PC-3 (cell line): ENCODE measurements around the gene TH. TPM values are rescaled to one million over a fixed set of nuclear protein-coding genes. Genes with fewer than 3 reads are reported as not detected.

ENCODE experiments used
- ATAC-seq: fragments of 200-7000 bp; cut with Tn5 transposase; 2 replicates; pipeline ENCODE4 v1.9.1; 2020; ENCODE audit warnings: mild to moderate bottlenecking, moderate library complexity
- BruUV-seq: library from RNA; stranded (reverse); fragments of 400-500 nt; replicated peaks from 2 replicates; lab custom pipeline; 2021; lab: Mats Ljungman, UMichigan
- CTCF ChIA-PET: fragments of 300-600 bp; sonication (Branson Sonifier 250); formaldehyde crosslinking; loops from one replicate; lab custom pipeline; 2022; ENCODE audit warnings: antibody characterized with exemption; lab: Charles Lee
- POLR2A ChIA-PET: fragments of 300-600 bp; sonication (Branson Sonifier 250); formaldehyde crosslinking; loops from one replicate; lab custom pipeline; 2022; ENCODE audit warnings: antibody characterized with exemption; ENCODE audit not compliant: unreplicated experiment; lab: Charles Lee
- DNase-seq: peaks from one replicate; pipeline ENCODE4 v3.0.0-alpha.2; 2015
- H2AFZ ChIP-seq: fragments of 300-600 bp; sonication (generic); 2 replicates; pipeline ENCODE4 v1.6.0; 2016; ENCODE audit warnings: antibody characterized with exemption, low read length
- H3F3A ChIP-seq: fragments of 300-600 bp; sonication (generic); one replicate; pipeline ENCODE4 v1.6.0; 2017; ENCODE audit warnings: antibody characterized with exemption, low read length, control low read depth, mild to moderate bottlenecking; ENCODE audit not compliant: unreplicated experiment
- H3K27ac ChIP-seq: fragments of 300-600 bp; sonication (generic); 2 replicates; pipeline ENCODE4 v1.5.1; 2016; ENCODE audit warnings: mild to moderate bottlenecking, low read length
- H3K27me3 ChIP-seq: fragments of 300-600 bp; sonication (generic); 2 replicates; pipeline ENCODE4 v1.6.1; 2016; ENCODE audit warnings: low read length, mixed read lengths
- H3K36me3 ChIP-seq: fragments of 300-600 bp; sonication (generic); 2 replicates; pipeline ENCODE4 v1.6.1; 2016; ENCODE audit warnings: low read depth, mixed run types, low read length, mixed read lengths
- H3K4me1 ChIP-seq: fragments of 300-600 bp; sonication (generic); 2 replicates; pipeline ENCODE4 v1.5.1; 2016; ENCODE audit warnings: low read length; ENCODE audit not compliant: insufficient read depth
- H3K4me2 ChIP-seq: fragments of 300-600 bp; sonication (generic); 2 replicates; pipeline ENCODE4 v1.6.0; 2016; ENCODE audit warnings: low read length
- H3K4me3 ChIP-seq: fragments of 300-600 bp; sonication (generic); 2 replicates; pipeline ENCODE4 v1.5.1; 2016; ENCODE audit warnings: mild to moderate bottlenecking, low read length, mixed read lengths
- H3K79me2 ChIP-seq: fragments of 300-600 bp; sonication (generic); 2 replicates; pipeline ENCODE4 v1.6.1; 2017; ENCODE audit warnings: low read length, mixed read lengths
- H3K9ac ChIP-seq: fragments of 300-600 bp; sonication (generic); 2 replicates; pipeline ENCODE4 v1.6.0; 2016; ENCODE audit warnings: mild to moderate bottlenecking, low read length
- H3K9me2 ChIP-seq: fragments of 300-600 bp; sonication (generic); replicated peaks from 2 replicates; pipeline ENCODE4 v1.6.1; 2016; ENCODE audit warnings: mixed run types, low read length, mixed read lengths
- H3K9me3 ChIP-seq: fragments of 300-600 bp; sonication (generic); 2 replicates; pipeline ENCODE4 v1.6.1; 2016; ENCODE audit warnings: low read length, mixed read lengths
- H4K20me1 ChIP-seq: fragments of 300-600 bp; sonication (generic); 2 replicates; pipeline ENCODE4 v1.6.1; 2016; ENCODE audit warnings: low read length, mixed read lengths
- EZH2 ChIP-seq: fragments of 300-600 bp; sonication (generic); IDR thresholded peaks from one replicate; pipeline ENCODE4 v1.6.1; 2017; ENCODE audit warnings: antibody characterized with exemption, mild to moderate bottlenecking, low read length; ENCODE audit not compliant: unreplicated experiment
- EZH2phosphoT487 ChIP-seq: fragments of 300-600 bp; sonication (generic); IDR thresholded peaks from 2 replicates; pipeline ENCODE4 v1.6.1; 2018; ENCODE audit warnings: mild to moderate bottlenecking, antibody characterized with exemption, low read length, borderline replicate concordance
- intact Hi-C: fragments of 100-400 bp; cut with micrococcal nuclease; formaldehyde crosslinking; loops from 2 replicates; pipeline ENCODE4 v1.9.0; 2023
- total RNA-seq: library from RNA; depleted of rRNA; stranded (reverse); fragments of >200 nt; gene quantifications from 2 replicates; pipeline ENCODE4 v1.2.3, GENCODE V29; 2014
- TF ChIP-seq, protein P1 (sequence below): fragments of 300-600 bp; sonication (generic); conservative IDR thresholded peaks from 2 replicates; pipeline ENCODE4 v1.5.1; 2017; ENCODE audit warnings: antibody characterized with exemption, low read depth, mild to moderate bottlenecking, low read length

The TH gene
- total RNA-seq, 1 experiment from 2014 or later: 8.3 TPM

DNA sequence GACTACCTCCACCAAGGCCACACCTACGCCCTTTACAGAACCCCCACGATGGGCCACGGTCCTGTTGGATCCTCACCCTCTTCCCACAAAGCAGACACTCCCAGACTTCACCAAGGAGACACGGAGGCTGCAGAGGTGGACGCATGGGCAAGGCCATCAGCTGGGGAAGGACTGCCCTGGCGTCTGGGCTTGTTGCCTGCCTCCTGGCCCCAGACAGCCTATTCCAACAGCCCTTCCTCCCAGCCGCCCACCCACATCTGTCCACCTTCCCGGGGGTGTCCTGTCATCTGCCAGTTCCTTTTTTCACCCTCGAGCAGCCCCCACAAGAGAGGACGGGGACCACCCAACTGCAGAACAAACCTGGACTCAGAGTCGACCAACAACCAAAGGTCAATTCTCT lies 28.9 kb upstream of the TH start:
- POLR2A ChIA-PET: no interaction called here
- Histone ChIP-seq H3K9me2 (no peaks in the 10 kb centered on the region), H3K36me3 (no peaks in the 10 kb centered on the region), H3K4me3 (no peak overlapping the region), H4K20me1 (no peaks in the 10 kb centered on the region), H3K27me3 (no peaks in the 10 kb centered on the region), H3K4me2 (no peak overlapping the region), H3K79me2 (no peaks in the 10 kb centered on the region), H3F3A (no peaks in the 10 kb centered on the region), H2AFZ (no peak overlapping the region), H3K27ac (no peak overlapping the region), H3K4me1 (peaks cover 17% of the 10 kb centered on the region), H3K9me3 (no peaks in the 10 kb centered on the region), H3K9ac (no peak overlapping the region)
- no TSS peak for BruUV-seq
- CTCF ChIA-PET: no interaction called here
- TF ChIP-seq EZH2 (no peak), EZH2phosphoT487 (no peak)
- TF ChIP-seq, protein P1, sequence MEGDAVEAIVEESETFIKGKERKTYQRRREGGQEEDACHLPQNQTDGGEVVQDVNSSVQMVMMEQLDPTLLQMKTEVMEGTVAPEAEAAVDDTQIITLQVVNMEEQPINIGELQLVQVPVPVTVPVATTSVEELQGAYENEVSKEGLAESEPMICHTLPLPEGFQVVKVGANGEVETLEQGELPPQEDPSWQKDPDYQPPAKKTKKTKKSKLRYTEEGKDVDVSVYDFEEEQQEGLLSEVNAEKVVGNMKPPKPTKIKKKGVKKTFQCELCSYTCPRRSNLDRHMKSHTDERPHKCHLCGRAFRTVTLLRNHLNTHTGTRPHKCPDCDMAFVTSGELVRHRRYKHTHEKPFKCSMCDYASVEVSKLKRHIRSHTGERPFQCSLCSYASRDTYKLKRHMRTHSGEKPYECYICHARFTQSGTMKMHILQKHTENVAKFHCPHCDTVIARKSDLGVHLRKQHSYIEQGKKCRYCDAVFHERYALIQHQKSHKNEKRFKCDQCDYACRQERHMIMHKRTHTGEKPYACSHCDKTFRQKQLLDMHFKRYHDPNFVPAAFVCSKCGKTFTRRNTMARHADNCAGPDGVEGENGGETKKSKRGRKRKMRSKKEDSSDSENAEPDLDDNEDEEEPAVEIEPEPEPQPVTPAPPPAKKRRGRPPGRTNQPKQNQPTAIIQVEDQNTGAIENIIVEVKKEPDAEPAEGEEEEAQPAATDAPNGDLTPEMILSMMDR: no peak
- DNase-seq: no peak
- intact Hi-C loops: no loop called here
- ATAC-seq: no peak

GRCh38 chr11:2199466-2200341 lies 28.1 kb upstream of the TH start:
- BruUV-seq: no TSS peak
- peaks cover 18% of the 10 kb centered on the region for H3K4me1 ChIP-seq

More at GRCh38 chr11:2199466-2200341, 28.1 kb upstream of the TH start:
- Histone ChIP-seq H3K9me3 (no peaks in the 10 kb centered on the region), H2AFZ (no peak overlapping the region), H3K27me3 (no peaks in the 10 kb centered on the region), H3F3A (no peaks in the 10 kb centered on the region), H3K36me3 (no peaks in the 10 kb centered on the region), H3K4me2 (no peak overlapping the region), H3K4me3 (no peak overlapping the region), H3K27ac (no peak overlapping the region), H3K9ac (no peak overlapping the region), H3K9me2 (no peaks in the 10 kb centered on the region), H3K79me2 (no peaks in the 10 kb centered on the region), H4K20me1 (no peaks in the 10 kb centered on the region)
- no peak for TF ChIP-seq EZH2phosphoT487
- no peak for TF ChIP-seq EZH2
- TF ChIP-seq, protein P1: no peak
- ATAC-seq: no peak
- no peak for DNase-seq
- intact Hi-C loops: no loop called here
- POLR2A ChIA-PET: no interaction called here
- CTCF ChIA-PET: no interaction called here
